HCT116 (cell line): ENCODE measurements around the gene FEM1B. TPM values are rescaled to one million over a fixed set of nuclear protein-coding genes. Genes with fewer than 3 reads are reported as not detected.

Source experiments
- ATAC-seq: fragments of 200-7000 bp; cut with Tn5 transposase; 2 replicates; pipeline ENCODE4 v1.9.1; 2020; ENCODE audit warnings: mild to moderate bottlenecking, moderate library complexity
- BruUV-seq: library from RNA; stranded (reverse); fragments of 400-500 nt; replicated peaks from 2 replicates; lab custom pipeline; 2021; lab: Mats Ljungman, UMichigan
- CTCF ChIA-PET: fragments of 300-600 bp; sonication (Branson Sonifier 250); formaldehyde crosslinking; loops from one replicate; lab custom pipeline; 2021; ENCODE audit warnings: antibody characterized with exemption; lab: Charles Lee
- POLR2A ChIA-PET: fragments of 300-600, 350-600 bp; sonication (Branson Sonifier 250); formaldehyde crosslinking; loops from one replicate; lab custom pipeline; 2021; ENCODE audit warnings: antibody characterized with exemption; lab: Charles Lee
- RAD21 ChIA-PET, 2 experiments: fragments of 300-600 bp; sonication (Branson Sonifier 250); formaldehyde crosslinking; loops; one replicate each; lab custom pipeline; 2023; ENCODE audit warnings: low total read pairs in 2 of 2; ENCODE audit not compliant: uncharacterized antibody in 2 of 2, unreplicated experiment in 2 of 2, low non-redundant PET in 1 of 2; lab: Charles Lee
- DNase-seq: peaks from one replicate; pipeline ENCODE4 v3.0.0-alpha.2; 2010; ENCODE audit warnings: low read depth, low spot score
- H2AFZ ChIP-seq: fragments of 200-600 bp; shearing (Covaris generic), sonication (generic); 2 replicates; pipeline ENCODE4 v1.6.1; 2017; ENCODE audit warnings: low read depth, mixed run types, mixed read lengths, antibody characterized with exemption, low read length; ENCODE audit not compliant: poor library complexity, severe bottlenecking
- H3K27ac ChIP-seq: 2 replicates; pipeline ENCODE4 v1.5.1; 2012; ENCODE audit warnings: low read depth, low read length
- H3K27me3 ChIP-seq: fragments of 200-600 bp; sonication (generic); 2 replicates; pipeline ENCODE4 v1.6.1; 2016; ENCODE audit warnings: mixed run types, low read length, mixed read lengths; ENCODE audit not compliant: insufficient read depth
- H3K36me3 ChIP-seq, 2 experiments: fragments of 200-500 bp in 1 of 2; fragments of 200-600 bp in 1 of 2; sonication (Bioruptor generic) in 1 of 2; sonication (generic) in 1 of 2; 2 replicates each; pipeline versions ENCODE4 v1.5.1 to v1.6.1; 2014 to 2016; ENCODE audit warnings: low read length in 2 of 2, inconsistent platforms in 1 of 2, mixed read lengths in 1 of 2, mixed run types in 1 of 2; ENCODE audit not compliant: insufficient read depth in 2 of 2, control insufficient read depth in 1 of 2
- H3K4me1 ChIP-seq, 2 experiments: fragments of 200-600 bp in 1 of 2; sonication (generic) in 1 of 2; 2 replicates each; pipeline versions ENCODE4 v1.5.1 to v1.6.1; 2012 to 2017; ENCODE audit warnings: low read length in 2 of 2, inconsistent platforms in 1 of 2, mild to moderate bottlenecking in 1 of 2, mixed read lengths in 1 of 2, mixed run types in 1 of 2, moderate library complexity in 1 of 2; ENCODE audit not compliant: insufficient read depth in 2 of 2, control insufficient read depth in 1 of 2
- H3K4me2 ChIP-seq: fragments of 200-600 bp; sonication (generic); 2 replicates; pipeline ENCODE4 v1.6.1; 2017; ENCODE audit warnings: mixed run types, low read length, mixed read lengths
- H3K4me3 ChIP-seq, 2 experiments: fragments of 200-600 bp in 1 of 2; sonication (generic) in 1 of 2; replicated peaks in 1 of 2; 2 replicates each; pipeline ENCODE4 v1.5.1; 2011 to 2016; ENCODE audit warnings: low read length in 2 of 2, control low read depth in 1 of 2, low read depth in 1 of 2, mild to moderate bottlenecking in 1 of 2, mixed read lengths in 1 of 2, mixed run types in 1 of 2
- H3K79me2 ChIP-seq: fragments of 200-600 bp; sonication (generic); 2 replicates; pipeline ENCODE4 v1.6.1; 2017; ENCODE audit warnings: mild to moderate bottlenecking, mixed run types, low read length, moderate library complexity, mixed read lengths; ENCODE audit not compliant: insufficient read depth
- H3K9ac ChIP-seq: fragments of 200-600 bp; sonication (generic); 2 replicates; pipeline ENCODE4 v1.6.1; 2016; ENCODE audit warnings: low read length, mixed read lengths
- H3K9me2 ChIP-seq: fragments of 200-600 bp; sonication (generic), shearing (Covaris generic); 2 replicates; pipeline ENCODE4 v1.6.1; 2017; ENCODE audit warnings: mixed run types, mild to moderate bottlenecking, moderate library complexity; ENCODE audit not compliant: insufficient read depth
- H3K9me3 ChIP-seq, 2 experiments: fragments of 200-500 bp in 1 of 2; fragments of 200-600 bp in 1 of 2; sonication (Bioruptor generic) in 1 of 2; sonication (generic) in 1 of 2; 2 replicates each; pipeline ENCODE4 v1.6.1; 2014 to 2017; ENCODE audit warnings: low read length in 2 of 2, mixed read lengths in 2 of 2, inconsistent platforms in 1 of 2, low read depth in 1 of 2, mild to moderate bottlenecking in 1 of 2, mixed run types in 1 of 2, moderate library complexity in 1 of 2; ENCODE audit not compliant: control insufficient read depth in 1 of 2, insufficient read depth in 1 of 2
- H4K20me1 ChIP-seq: fragments of 200-600 bp; sonication (generic), shearing (Covaris generic); 2 replicates; pipeline ENCODE4 v1.6.1; 2017; ENCODE audit warnings: mixed run types, mild to moderate bottlenecking, moderate library complexity; ENCODE audit not compliant: insufficient read depth
- CBX3 ChIP-seq: IDR thresholded peaks from 2 replicates; pipeline ENCODE4 v1.6.1; 2012; ENCODE audit warnings: low read depth
- ELF1 ChIP-seq: IDR thresholded peaks from 2 replicates; pipeline ENCODE4 v1.6.1; 2012; ENCODE audit warnings: low read depth, borderline replicate concordance
- FOSL1 ChIP-seq: IDR thresholded peaks from 2 replicates; pipeline ENCODE4 v1.6.1; 2012; ENCODE audit warnings: low read depth
- RAD21 ChIP-seq: IDR thresholded peaks from 2 replicates; pipeline ENCODE4 v1.6.1; 2012; ENCODE audit warnings: low read depth, mild to moderate bottlenecking
- SIN3A ChIP-seq: IDR thresholded peaks from 2 replicates; pipeline ENCODE4 v1.6.1; 2012; ENCODE audit warnings: low read depth
- TCF7L2 ChIP-seq: IDR thresholded peaks from 2 replicates; pipeline ENCODE4 v1.7.0; 2011; ENCODE audit warnings: borderline replicate concordance, inconsistent platforms; ENCODE audit not compliant: insufficient read depth, insufficient read length; ENCODE audit errors: extremely low read depth
- YY1 ChIP-seq: IDR thresholded peaks from 2 replicates; pipeline ENCODE4 v1.6.1; 2011; ENCODE audit warnings: low read length, low read depth, moderate library complexity, mild to moderate bottlenecking; ENCODE audit not compliant: insufficient replicate concordance; ENCODE audit errors: extremely low read depth
- ZBTB33 ChIP-seq: IDR thresholded peaks from 2 replicates; pipeline ENCODE4 v1.6.1; 2011; ENCODE audit warnings: mild to moderate bottlenecking, low read length, moderate library complexity; ENCODE audit not compliant: insufficient replicate concordance; ENCODE audit errors: extremely low read depth
- intact Hi-C: fragments of 100-400 bp; cut with micrococcal nuclease; formaldehyde crosslinking; loops from 2 replicates; pipeline ENCODE4 v1.10.0; 2022
- total RNA-seq: library from RNA; stranded (reverse); gene quantifications from one replicate; pipeline ENCODE4 v1.2.1, GENCODE V29; 2021; ENCODE audit not compliant: unreplicated experiment
- TF ChIP-seq, protein P1 (sequence below): IDR thresholded peaks from 2 replicates; pipeline ENCODE4 v1.6.1; 2012; ENCODE audit warnings: low read depth

FEM1B gene
- total RNA-seq, 1 experiment from 2014 or later = 39.7 TPM

DNA sequence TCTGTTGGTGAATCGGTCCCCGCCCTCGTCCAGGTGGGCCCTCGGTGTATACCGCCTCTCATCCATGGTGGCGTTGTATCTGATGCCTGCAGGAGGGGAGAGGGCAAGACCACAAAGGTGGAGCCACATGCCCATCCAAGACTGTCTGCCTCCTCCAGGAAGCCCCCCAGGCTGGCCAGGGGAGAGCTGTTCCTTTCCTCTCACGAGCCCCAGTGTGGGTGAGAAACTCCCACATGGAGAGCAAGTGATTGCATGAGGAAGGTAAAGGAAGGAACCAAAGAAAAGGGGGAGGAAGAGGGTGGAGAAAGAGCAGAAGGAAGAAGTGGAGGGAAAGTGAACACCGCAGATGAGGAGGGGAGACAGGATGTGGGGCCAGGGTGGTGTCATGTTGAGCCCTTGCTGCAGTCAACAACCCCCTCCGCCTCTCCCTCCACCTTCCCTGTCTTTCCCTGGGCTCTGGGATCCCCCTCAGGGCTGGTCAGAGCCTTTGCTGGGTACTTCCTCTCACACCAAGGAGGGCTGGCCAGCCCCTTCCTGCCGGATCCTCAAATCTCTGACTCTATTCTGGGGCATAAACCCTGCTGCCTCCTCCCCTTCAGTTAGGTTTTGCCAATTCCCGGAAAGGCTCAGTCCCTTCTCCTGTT lies 49.3 kb downstream of the FEM1B start:
- TF ChIP-seq ELF1 (no peak), SIN3A (no peak), TCF7L2 (no peak), ZBTB33 (no peak), YY1 (no peak), FOSL1 (no peak), RAD21 (no peak), CBX3 (no peak)
- TF ChIP-seq, protein P1, sequence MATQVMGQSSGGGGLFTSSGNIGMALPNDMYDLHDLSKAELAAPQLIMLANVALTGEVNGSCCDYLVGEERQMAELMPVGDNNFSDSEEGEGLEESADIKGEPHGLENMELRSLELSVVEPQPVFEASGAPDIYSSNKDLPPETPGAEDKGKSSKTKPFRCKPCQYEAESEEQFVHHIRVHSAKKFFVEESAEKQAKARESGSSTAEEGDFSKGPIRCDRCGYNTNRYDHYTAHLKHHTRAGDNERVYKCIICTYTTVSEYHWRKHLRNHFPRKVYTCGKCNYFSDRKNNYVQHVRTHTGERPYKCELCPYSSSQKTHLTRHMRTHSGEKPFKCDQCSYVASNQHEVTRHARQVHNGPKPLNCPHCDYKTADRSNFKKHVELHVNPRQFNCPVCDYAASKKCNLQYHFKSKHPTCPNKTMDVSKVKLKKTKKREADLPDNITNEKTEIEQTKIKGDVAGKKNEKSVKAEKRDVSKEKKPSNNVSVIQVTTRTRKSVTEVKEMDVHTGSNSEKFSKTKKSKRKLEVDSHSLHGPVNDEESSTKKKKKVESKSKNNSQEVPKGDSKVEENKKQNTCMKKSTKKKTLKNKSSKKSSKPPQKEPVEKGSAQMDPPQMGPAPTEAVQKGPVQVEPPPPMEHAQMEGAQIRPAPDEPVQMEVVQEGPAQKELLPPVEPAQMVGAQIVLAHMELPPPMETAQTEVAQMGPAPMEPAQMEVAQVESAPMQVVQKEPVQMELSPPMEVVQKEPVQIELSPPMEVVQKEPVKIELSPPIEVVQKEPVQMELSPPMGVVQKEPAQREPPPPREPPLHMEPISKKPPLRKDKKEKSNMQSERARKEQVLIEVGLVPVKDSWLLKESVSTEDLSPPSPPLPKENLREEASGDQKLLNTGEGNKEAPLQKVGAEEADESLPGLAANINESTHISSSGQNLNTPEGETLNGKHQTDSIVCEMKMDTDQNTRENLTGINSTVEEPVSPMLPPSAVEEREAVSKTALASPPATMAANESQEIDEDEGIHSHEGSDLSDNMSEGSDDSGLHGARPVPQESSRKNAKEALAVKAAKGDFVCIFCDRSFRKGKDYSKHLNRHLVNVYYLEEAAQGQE = no peak
- CTCF ChIA-PET = no interaction called here
- POLR2A ChIA-PET = no interaction called here
- ATAC-seq (no peak), DNase-seq (no peak)
- Histone ChIP-seq H3K9me2 (no peaks in the 10 kb centered on the region), H3K4me2 (no peak overlapping the region), H3K27ac (no peak overlapping the region), H3K79me2 (no peaks in the 10 kb centered on the region), H3K36me3 (no peaks in the 10 kb centered on the region), H4K20me1 (no peaks in the 10 kb centered on the region), H3K27me3 (peaks cover 4% of the 10 kb centered on the region; the same call in 1 of the 2 replicates), H3K9ac (no peak overlapping the region), H3K4me3 (no peak overlapping the region), H3K4me1 (no peaks in the 10 kb centered on the region; a peak in 1 of 4 replicates), H2AFZ (no peak overlapping the region), H3K9me3 (no peaks in the 10 kb centered on the region)
- BruUV-seq = no TSS peak
- RAD21 ChIA-PET = no interaction called here
- intact Hi-C loops = no loop called here
